ENCODE measurements around the gene SLC25A19. TPM values are rescaled to one million over a fixed set of nuclear protein-coding genes. Genes with fewer than 3 reads are reported as not detected.

The SLC25A19 gene
- total RNA-seq, 4 donors from 2014 or later: 4.7 to 59.9 (median 10.1) TPM

DNA sequence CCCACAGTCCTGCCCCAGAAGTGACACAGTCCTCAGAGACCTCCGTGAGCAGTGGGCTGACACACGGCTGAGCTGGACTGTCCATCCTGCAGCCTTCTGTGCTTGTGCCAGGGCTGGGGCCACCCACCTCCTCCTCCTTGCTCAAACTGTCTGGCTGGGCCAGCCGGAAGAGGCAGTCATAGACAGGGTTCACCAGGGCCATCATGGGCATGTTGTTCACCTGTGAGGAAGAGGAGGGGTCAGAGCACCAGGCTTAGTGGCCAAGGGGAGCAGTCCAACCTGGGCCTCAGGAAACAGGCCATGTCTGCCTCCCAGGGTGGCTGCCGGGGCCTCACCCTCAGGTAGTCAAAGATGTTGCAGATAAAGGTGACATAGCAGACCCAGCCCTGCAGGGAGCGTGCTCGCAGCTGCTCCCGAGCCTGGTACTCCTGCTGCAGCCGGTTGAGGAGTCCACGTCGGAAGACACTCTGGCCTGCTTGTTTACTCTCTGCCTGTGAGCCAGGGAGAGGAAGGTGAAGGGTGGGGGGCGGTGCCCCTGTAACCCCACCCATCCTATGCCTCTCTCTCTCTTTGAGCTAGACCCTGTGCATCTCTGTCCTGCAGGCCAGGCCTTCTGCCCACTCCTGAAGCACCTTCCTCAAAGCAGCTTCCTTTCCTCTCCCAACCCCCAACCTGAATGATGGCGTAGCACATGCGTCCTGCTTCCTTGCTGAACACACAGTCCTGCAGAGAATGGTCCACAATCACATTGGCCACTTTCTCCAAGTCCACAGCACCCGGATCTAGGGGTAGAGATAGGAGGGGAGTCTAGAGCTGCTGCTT lies 21.6 kb downstream of the SLC25A19 start:
- TF ChIP-seq CTCF (IDR thresholded peaks at IDR 0.05): no peak
- TF ChIP-seq POLR2A (IDR thresholded peaks at IDR 0.05): no peak
- no peak overlapping the region for H3K4me3 ChIP-seq
- no peak overlapping the region for H3K27ac ChIP-seq
- no peaks in the 10 kb centered on the region for H3K9me3 ChIP-seq
- intact Hi-C loops (cut with DNase I; ENCODE audit: low total_unique reads): no loop called here
- no peaks in the 10 kb centered on the region for H3K36me3 ChIP-seq
- peaks cover 0 to 9% of the 10 kb centered on the region in 2 donors for H3K4me1 ChIP-seq
- no peaks in the 10 kb centered on the region for H3K27me3 ChIP-seq
- DNase-seq: no peak

GRCh38 chr17:75267153-75267410 lies 22.2 kb downstream of the SLC25A19 start:
- Histone ChIP-seq H3K9me3 (no peaks in the 10 kb centered on the region), H3K27ac (no peak overlapping the region), H3K36me3 (no peaks in the 10 kb centered on the region), H3K4me3 (no peak overlapping the region), H3K4me1 (peaks cover 0 to 7% of the 10 kb centered on the region in 2 donors), H3K27me3 (no peaks in the 10 kb centered on the region)
- no peak for DNase-seq
- no peak for TF ChIP-seq POLR2A (IDR thresholded peaks at IDR 0.05)
- TF ChIP-seq CTCF (IDR thresholded peaks at IDR 0.05): no peak
- intact Hi-C loops (cut with DNase I; ENCODE audit: low total_unique reads): no loop called here

DNA sequence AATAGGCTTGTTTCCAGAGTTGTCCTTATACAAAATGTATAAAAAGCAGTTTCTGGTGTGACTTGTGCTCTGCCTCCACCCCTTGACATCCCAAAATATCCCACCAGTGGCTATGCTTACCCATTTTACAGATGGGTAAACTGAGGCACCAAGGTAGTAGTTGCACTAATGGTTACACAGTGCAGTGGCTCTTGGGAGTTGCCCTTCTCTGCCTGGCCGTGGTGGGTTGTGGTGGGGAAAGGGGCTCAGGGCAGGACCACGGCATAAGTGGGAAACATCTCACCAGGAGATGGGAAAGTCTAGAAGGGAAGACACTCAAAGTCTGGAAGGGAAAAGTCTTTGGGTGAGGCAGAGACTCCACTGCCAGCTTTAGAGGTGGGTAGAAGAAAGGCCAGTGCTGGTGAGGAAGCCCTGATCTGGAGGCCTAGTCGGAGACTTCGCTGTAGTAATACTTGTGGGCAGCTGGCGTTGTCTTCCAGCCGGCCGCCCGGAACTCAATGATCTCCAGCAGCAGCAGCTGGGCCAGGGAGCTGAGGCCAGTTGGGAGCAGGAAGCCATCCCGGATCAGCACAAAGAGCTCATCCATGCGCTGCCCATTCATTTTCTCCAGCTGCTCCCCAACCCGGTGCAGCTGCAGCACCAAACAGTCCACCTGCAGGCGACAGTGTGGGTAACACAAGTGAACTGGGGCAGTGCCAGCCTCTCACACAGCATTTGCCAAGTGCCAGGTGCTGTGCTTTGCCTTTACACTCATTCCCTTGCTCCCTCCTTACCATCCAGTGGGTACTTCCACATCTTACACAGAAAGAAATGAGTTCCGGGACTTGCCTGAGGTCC lies 22.7 kb downstream of the SLC25A19 start:
- no peaks in the 10 kb centered on the region for H3K36me3 ChIP-seq
- no peak overlapping the region for H3K27ac ChIP-seq
- TF ChIP-seq CTCF (IDR thresholded peaks at IDR 0.05) (no peak), POLR2A (IDR thresholded peaks at IDR 0.05) (no peak)
- no peak overlapping the region for H3K4me3 ChIP-seq
- no peaks in the 10 kb centered on the region for H3K27me3 ChIP-seq
- no peak for DNase-seq
- peaks cover 0 to 7% of the 10 kb centered on the region in 2 donors for H3K4me1 ChIP-seq
- intact Hi-C loops (cut with DNase I; ENCODE audit: low total_unique reads): no loop called here
- H3K9me3 ChIP-seq: no peaks in the 10 kb centered on the region

- no peak for DNase-seq
- H3K4me1 ChIP-seq: peaks cover 0 to 7% of the 10 kb centered on the region in 2 donors
- H3K36me3 ChIP-seq: no peaks in the 10 kb centered on the region
- H3K27ac ChIP-seq: no peak overlapping the region
- H3K27me3 ChIP-seq: no peaks in the 10 kb centered on the region
- TF ChIP-seq CTCF (IDR thresholded peaks at IDR 0.05) (no peak), POLR2A (IDR thresholded peaks at IDR 0.05) (no peak)
- no peak overlapping the region for H3K4me3 ChIP-seq
- intact Hi-C loops (cut with DNase I; ENCODE audit: low total_unique reads): no loop called here
- H3K9me3 ChIP-seq: no peaks in the 10 kb centered on the region
Observed at GRCh38 chr17:75265614-75266315, 23.5 kb downstream of the SLC25A19 start.

All from uterus (tissue), 4 donors.